DMS114 treated with DMSO at 0.1 percent for 48 hours (cell line): ENCODE data around the gene GRIK3.

ENCODE experiments used
- DNase-seq: peaks from one replicate; lab custom pipeline; 2025; ENCODE audit not compliant: unreplicated experiment; lab: John Stamatoyannopoulos, UW

The GRIK3 gene

DNA sequence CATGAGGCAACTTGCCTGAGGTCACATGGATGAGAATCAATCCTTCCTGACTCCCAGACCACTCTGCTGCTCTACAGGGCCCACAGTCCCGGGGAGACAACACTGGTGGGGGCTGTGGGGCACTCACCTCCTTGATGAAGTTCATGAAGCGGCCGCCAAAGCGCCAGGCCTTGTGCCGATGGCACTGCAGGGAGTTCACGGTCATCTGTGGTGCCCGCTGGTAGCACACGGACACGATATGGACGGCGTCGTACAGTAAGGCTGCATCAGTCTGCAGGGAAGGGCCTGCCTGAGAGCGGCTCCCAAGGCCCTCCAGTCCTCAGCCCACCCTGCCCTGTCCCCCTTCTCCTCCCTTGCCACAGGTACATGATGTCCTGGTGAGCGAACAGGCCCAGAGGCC lies 175.3 kb downstream of the GRIK3 start:
- no peak for DNase-seq

DNA sequence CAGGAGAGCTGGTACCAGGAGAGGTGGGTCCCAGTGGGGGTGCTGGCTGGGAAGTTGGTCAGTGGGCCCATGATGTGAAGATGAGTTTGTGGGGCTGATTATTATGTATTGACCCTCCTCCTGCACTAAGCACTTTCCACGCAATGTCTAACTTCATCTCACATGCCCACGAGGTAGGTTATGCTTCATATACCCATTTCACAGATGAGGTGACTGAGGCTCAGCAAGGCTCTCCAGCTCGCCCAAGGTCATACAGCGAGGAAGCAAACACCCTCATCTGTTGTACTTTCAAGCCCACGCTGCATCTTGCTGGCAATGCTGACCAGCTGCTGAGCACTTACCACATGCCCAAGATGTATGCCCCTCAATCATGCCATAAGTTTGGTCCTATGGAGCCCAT lies 175.8 kb downstream of the GRIK3 start:
- DNase-seq = no peak

DNA sequence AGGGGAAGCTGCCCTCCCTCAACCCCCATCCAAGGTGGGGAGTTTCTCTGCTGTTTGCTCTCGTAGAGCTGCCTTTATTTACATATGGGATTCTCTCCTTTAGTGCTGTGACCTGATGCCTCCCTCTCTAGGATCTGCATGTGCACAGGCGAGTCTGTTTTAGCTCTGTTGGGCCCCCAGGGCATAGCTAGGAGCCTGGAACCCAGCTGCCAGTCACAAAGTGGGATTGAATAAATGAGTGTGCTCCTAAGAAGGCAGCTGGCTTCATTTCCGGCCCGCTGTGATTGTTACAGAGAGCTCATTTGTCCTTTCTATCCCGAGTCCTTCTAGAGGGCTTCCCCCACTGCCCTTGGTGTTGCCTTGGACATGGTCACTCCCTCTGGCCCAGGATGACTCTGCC lies 176.6 kb downstream of the GRIK3 start:
- no peak for DNase-seq

DNA sequence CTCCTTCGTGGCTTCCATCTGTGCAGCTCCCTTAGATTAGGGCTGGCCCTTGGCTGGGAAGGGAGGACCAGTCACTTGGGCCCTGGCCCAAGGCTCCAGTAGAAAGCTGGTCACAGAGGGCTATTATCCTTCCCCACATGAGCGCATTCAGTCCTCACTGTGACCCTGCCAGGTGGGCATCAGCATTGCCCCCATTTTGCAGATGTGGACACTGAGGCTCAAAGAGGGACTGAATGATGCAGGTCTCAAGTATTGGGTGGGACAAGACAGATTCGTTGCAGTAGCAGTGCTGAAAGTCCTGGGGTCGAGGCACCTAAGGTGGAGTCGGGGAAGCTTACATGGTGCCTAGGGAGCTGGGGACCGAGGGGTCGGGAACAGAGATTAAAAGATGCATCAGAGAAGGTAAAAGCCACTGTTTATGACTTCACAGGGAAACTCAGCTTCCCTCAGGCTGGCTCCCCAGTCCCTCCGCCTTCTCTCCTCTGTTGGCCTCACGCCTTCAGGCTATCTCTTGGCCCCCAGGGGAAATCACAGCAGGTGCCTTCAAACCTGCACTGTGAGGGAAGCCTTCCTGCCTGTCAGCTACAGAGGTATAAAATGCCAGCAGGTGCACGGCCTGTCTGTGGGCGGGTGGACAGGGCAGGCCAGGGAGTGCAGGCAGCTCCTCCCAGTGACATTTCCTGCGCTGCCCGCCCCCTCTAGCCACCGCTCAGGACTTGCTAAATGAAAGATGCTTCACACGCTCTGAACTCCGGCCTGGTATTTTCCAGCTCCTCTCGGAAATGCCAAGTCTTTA lies 178.4 kb downstream of the GRIK3 start:
- no peak for DNase-seq

DNA sequence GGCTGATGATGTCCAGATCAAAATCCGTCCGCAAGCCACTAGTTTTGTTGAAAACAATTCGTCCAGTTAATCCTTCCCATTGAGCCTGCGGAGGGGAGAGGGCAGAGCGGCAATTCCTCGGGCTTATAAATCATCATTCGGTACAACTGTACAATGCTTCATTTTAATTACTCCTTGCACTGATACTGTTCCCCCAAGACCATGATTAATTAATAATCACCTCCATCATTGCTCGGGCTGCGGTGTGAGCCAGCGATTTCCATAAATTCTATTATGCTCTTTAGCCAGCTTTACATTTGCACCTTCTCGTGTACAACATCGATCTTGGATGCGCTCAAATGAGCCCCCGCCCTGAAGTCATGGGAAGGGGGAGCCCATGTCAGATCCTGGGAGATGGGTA lies 180.7 kb downstream of the GRIK3 start:
- DNase-seq = no peak

DNA sequence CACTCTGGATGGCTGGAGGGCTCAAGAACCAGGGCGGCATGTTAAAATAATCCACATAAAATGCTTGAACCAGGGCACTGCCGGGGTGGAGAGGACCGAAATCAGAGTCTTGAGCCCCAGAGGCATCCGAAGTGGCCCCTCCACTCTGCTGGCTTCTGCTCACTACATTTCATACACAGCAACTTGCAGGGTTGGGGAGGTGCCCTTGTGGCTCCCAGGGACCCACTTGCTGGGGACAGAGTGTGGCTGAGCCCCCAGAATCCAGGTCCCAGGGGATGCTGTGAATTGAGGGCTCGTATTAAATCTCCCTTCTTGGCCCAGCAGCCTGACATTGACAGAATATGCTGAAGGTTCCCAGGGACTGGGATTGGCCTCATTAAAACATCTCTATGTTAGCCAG lies 181.7 kb downstream of the GRIK3 start:
- DNase-seq = no peak

DNA sequence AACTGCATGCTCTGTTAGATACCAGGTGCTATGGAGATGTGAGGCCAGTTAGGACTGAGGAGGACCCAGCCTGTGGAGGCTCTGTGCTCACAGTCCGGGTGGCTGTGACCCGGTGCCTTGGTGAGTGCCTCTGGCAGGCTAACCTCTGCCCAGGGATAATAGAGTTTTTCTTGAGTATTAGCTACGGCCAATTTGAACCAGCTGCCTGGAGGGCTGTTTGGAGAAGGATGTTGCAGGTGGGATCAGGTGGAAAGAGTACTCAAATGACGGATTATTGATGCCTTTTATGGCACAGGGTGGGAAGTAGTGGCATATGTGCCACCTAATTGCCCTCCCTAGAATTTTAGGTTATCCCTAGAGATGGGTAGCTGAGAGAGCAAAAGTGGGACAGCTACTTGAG lies 182.7 kb downstream of the GRIK3 start:
- no peak for DNase-seq

DNA sequence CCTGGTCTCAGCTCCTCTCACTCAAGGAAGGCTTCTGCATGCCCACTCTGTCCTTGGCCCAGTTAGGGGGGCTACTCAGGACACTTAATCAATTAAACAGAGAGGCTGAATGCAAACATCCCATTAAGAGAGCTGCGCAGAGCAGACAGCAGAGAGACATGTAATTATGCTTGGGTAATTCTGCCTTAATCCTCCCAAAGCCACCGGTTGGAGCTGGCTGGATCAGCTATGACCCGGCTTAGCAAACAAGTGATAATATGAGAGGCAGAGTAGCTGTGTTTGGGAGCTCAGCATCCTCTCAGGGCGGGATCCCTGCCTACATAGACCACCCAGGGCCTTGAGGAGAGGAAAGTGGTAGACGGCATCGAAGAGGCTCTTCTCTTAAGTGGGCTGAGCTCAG lies 183.2 kb downstream of the GRIK3 start:
- DNase-seq = no peak

DNA sequence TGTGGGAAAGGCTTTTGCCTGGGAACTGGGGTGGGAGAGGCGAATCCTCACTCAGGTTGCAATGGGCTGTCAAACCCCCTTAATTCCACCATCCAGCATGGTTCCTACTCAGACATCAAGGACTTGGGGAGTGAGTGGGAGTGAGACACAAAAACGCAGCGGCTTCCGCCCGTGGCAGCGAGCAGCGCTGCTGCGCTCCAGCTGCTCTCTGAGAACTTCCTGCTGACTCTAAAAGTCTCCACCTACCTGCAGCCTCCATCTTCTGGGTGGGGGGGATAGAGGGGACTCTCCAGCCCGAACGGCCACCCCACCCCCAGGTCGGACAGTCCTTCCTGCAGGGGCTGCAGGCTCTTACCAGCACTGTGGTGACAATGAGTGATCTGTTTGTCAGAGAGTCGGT lies 184.4 kb downstream of the GRIK3 start:
- DNase-seq = no peak

DNA sequence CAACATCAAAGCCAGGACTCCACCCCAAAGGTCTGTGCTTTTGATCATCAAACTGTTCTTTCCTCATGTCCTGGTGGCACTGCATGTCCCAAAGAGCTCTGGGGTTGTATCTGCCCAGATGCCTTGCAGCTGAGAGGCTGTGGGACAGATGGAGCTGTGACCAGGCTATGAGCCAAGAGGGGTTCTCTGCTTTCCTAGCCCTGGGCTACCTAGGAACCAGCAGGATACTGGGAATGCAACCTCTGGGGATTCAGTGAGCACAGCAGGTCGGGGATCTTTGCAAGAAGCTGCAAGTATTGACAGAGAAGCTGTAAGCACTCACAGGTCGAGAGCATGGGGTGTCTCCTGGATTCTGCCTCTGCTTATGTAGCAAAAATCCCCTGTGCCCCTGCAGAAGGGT lies 186.6 kb downstream of the GRIK3 start:
- DNase-seq = no peak

DNA sequence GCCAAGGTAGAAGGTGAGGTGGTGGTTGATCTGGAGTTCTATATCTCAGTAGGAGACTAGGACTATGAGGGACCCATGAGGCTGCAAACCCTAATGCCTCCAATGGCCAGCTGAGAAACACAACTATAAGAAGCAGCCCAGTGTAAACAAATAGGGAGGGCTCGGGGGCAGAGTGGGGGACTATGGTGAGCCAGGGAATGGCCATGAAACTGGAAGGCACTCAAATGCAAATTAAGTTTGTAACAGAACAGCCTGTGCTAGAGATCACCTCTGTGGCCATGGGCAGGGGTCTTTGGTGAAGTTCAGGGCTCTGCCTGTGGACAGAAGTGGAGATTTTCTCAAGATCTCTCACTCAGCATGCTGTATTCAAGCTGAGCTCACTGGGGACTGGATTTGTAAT lies 187.1 kb downstream of the GRIK3 start:
- no peak for DNase-seq

DNA sequence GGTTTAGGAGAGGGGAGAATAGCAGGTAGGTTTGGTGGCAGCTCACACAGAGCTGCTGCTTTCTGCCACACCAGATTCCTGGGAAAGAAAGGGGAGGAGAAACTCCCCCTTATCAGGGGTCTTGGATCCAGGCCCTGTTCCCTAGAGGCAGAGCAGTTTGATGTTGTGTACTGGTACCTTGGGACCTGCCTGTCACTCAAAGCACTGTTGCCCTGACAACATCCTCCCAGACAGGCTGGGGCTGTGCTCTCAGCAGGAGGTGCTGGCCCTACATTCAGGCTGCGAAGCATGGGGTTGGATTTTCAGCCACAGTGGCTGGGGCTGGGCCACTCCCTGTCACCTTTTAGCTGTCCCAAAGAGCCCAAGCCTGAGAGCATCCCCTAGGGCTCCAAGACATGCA lies 188.0 kb downstream of the GRIK3 start:
- DNase-seq = no peak

DNA sequence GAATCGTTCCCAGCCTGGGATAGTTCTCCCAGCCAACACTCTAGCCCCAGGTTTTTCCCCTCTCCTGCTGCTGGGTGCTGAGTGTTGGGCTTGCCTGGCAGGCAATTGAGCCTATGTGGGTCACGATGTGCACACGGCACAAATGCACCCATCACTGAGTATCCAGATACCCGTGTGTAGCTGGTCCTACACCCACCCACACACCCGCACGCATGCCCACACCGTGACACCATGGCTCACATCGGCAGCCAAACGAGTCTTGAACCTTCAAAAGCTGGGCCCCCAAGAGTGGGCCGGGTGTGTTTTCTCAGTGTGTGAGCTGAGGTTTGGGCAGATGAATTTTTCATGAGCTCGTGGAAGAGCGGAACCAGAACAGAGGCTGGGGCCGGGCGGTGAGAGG lies 188.5 kb downstream of the GRIK3 start:
- DNase-seq = no peak

DNA sequence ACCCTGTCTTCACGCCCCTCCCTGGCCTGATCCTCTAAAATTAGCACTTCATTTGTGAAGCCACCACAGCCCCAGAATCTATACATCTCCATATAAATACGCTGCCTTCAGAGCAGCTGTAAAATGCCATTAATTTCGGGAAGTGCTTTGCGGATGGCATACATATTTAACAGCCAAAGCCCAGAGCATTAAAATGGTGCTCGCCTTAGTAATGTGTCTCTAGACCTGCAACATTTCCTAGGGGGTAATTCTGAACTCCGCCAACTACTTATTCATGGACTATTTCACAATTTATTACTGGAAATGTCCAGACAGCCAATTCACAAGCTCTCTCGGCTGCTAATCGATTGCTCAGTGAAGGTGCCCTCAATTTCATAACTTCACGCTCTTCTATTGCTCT lies 189.4 kb downstream of the GRIK3 start:
- no peak for DNase-seq

DNA sequence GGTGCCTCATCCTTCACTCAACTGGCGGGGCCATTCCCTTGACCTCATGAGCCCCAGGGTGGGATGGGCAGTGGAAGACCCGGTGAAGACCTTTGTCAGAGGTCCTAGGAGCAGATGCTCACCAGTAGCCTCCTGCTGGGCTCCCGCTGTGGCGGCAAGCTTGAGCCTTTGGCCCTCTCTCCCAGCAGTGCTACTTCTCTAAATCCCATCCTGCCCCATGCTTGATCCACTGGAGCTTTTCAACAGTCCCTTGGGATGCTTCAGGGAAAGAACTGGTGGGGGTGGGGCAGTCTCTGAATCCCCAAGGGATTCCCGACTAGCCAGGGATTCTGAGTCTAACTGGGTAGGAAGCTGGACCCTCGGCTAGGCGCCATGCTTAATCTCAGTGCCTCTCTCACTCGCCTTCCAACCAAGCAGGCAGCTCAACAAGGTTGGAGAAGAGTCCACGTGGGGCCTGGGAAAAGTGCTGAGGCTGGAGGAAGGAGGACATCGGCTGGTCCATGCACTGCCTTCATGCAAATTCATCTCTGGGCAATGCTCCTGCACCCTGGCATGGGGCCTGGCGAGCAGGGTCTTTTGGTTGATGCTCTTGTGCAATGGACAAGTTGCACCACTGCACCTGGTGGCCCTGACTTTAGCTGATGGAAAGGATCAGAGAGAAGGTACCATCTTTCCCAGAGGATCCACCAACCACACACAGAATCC lies 190.3 kb downstream of the GRIK3 start:
- no peak for DNase-seq

DNA sequence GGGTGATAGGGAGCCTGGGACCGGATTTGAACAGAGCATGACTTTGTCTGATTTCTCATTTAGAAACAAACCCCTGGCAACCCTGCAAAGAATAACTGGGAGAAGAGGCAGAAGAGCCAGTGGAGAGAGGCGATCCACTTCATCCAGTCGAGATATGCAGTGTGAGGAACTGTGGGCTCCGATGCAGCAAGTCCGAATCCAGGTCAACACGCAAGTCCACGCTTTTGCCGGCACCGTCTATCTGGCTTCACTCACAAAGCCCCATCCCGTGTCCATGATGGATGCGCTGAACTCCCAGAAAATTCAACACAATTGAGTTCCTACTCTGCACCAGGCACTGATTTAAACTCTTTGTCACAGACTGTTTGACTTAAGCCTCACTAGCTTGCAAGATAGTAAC lies 191.3 kb downstream of the GRIK3 start:
- DNase-seq = no peak

DNA sequence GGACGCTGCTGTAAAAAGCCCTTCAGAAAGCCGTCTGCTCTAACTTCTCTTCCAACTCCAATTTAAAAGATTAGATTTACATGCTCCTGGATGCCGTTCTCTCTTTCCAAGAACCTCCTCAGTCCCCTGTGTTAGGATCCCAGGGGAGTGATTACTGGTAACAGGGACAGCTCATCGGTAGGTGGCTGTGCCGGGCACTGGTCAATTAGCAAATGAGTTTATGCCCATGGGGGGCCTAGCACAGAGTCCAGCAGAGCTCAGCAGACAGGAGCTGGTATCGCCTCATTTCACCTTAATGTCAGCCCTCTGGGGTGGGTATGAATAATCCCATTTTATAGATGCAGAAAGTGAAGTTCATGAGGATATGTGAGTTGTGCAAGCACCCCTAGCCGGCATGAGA lies 191.9 kb downstream of the GRIK3 start:
- DNase-seq = no peak

DNA sequence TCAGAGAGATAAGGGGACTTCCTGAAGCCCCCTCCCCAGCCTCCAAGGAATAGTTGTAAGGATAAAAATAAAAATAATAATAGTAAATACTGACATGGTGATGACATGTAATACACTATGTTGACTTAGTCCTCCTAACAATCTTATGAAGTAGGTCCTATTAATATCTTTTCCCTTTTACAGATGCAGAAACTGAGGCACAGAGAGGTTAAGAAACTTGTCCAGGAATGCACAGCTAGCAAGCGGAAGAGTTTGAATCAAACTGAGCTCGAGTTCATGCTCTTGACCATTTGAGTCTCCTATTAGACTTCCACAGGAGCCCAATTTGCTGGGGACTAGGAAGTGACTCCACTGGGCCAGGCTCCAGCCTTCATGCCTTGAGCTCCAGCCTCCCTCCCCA lies 194.8 kb downstream of the GRIK3 start:
- DNase-seq = no peak

DNA sequence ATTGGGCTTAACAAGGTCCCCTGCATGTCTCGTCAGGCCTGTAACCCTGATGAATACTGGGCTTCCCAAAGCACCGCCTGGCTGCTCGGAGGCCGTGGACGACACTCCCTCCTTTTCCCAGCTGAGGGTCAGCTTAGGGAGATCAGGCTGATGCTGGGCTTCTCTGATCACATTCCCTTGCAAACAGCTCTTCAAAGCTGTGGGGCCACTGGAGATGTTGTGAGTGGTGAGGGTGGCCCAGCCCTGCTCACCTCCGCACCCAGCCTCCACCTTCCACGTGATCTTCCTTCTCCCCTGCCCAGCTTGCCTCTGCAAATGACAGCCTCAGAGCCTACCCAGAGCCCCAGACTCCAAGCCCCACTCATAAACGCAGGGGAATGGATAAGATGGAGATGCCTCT lies 195.4 kb downstream of the GRIK3 start:
- DNase-seq = no peak

DNA sequence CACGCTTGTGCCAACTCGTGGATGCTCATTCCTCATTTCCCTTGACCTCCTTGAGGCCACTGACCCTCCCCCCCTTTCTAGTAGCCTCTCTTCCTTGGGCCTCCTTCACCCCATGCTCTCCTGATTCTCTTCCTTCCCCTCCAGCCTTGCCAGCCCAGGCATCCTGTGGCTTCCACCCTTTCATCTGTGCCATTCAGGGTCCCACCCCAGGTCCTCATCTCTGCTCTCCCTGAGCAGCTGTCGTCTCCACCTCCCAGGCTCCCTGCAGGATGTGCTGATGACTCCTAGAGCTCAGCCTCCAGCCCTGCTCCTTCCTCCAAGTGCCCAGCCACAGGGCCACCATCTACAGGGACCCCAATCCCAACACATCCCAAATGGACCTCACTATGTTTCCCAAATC lies 197.4 kb downstream of the GRIK3 start:
- no peak for DNase-seq

DNA sequence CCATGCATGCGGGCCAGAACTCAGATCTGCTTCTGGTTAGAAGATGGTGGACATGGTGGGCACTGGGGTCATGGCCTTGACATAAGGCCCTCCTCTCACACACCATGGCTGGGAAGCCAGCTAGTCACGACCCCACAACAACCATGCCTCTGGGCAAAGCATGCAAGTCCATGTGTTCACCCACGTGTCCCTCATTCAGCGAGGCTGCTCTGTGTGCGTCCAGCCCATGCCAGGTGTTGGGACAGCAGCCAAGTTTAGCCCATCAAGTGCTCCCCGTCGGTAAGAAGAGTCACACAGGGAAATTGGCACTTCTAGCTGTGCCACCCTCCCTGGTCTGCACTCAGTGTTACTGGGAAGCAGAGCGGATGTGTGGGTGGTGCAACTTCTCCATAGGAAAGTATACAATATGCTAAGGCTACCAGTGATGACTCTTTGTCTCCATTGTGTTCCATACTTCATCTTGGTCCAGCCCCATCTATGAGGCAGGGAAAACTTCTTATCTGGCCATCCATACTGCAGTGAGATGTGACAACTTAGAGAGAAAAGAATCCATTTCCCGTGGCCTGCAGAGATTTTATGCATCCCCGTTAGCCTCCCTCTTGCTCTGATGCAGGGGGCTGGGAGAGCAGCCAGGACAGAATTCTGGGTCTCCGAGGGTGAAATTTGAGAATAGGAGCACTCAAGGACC lies 198.0 kb downstream of the GRIK3 start:
- no peak for DNase-seq

DNA sequence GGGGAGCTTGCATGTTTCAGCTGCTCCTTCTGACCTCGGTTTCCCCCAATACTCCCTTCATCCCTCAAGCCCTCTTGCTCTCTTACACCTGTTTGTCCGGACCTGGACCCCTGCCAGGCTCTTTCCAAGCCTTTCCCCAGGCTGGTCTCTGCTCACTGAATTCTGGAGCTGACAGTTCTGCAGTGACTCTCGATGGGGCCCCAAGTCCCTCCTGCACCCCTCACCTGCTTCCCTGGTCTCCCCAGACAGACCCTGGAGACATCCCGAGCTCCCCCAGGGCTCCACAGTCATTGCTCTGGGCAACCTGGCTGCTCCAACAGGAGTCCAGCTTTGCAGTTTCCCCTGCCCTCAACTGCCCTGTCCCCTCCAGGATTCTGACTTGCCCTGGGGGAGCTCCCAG lies 198.6 kb downstream of the GRIK3 start:
- DNase-seq = no peak
